GM19324 (cell line): Measurements from ENCODE around the gene R3HDM2.
"Not testable (repeated sequence)": the region's sequence is repeated elsewhere in the genome, so short reads cannot be mapped to it uniquely, and the experiment has no call there.

ENCODE experiments used
- ATAC-seq: cut with Tn5 transposase; IDR thresholded peaks from one replicate; pipeline ENCODE4 v1.9.1; 2021; ENCODE audit warnings: mild to moderate bottlenecking, moderate library complexity; ENCODE audit not compliant: unreplicated experiment, low FRiP score

Gene R3HDM2

DNA sequence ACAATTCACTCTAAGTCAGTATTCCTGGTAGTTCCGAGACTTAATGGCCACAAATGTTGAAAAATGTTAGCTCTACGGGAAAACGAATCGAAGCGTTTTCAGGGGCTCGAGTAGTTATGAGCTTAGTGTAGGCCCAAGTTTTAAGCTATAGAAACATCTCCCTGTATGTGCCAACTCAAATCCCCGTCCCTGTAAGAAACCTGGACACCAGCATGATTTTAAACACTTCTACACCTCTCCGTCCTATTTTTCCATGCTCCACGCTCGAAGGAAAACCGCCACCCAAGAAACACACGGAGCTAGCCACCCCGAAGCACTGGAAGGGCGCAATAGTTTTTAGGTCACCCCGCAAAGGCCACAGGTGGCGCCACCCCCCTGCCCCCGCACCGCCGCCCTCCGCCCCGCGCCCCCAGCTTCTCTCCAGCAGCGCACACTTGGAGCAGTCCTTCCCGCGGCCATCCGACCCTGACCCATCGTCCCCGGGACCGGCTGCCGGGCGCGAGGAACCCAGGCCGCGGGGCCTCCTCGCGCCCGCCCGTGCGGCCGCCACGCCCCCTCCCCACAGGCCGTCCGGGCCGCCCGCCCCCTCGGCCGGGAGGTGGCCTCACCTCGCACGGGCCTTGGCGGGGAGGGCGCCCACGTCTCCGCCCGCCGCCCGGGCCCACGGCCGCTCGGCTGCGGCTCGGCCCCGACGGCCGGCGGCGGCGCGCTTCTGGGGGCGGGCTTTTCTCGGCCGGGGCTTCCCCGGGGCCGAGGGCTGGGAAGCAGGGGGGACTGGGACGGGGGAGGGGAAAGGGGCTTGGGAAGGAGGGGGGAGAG, 522 bp downstream of the R3HDM2 start:
- ATAC-seq, result peak; percentile 66

DNA sequence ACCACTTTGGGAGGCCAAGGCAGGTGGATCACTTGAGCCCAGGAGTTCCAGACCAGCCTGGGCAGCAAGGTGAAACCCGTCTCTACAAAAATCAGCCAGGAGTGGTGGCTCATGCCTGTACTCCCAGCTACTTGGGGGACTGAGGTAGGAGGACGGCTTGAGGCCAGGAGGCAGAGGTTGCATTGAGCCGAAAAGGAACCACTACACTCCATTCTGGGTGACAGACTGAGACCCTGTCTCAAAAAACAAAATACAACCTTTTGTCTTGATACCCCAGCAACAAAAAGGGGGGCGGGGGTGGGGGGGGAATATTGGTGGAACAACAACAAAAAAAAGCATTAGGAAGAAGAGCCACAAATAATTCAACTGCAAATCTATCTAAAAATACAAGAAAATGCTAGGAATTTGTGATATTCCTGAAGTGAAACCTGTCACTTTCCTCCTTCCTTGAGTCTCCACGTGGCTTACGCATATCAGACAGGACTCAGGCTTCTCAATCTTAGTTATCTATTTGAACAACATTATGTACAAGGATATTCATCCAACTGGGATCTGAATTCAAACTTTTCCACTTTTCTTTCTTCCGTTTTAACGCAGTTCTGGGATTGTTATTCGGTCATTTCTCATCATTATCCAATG, 1.3 kb downstream of the R3HDM2 start:
- ATAC-seq, result no peak

DNA sequence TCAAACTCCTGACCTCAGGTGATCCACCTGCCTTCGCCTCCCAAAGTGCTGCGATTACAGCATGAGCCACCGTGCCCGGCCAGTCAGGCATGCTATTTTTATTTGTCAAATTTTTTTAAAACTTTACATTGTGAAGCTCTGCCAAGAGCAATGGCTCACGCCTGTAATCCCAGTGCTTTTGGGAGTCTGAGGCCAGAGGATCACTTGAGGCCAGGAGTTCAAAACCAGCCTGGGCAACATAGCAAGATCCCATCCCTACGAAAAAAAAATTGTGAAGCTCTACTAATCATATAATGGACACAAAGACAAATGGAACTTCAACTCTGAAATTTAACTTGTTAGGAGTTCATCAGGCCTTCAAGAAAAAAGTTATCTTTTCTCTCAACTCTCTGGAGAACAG, 1.9 kb downstream of the R3HDM2 start:
- ATAC-seq, result no peak

DNA sequence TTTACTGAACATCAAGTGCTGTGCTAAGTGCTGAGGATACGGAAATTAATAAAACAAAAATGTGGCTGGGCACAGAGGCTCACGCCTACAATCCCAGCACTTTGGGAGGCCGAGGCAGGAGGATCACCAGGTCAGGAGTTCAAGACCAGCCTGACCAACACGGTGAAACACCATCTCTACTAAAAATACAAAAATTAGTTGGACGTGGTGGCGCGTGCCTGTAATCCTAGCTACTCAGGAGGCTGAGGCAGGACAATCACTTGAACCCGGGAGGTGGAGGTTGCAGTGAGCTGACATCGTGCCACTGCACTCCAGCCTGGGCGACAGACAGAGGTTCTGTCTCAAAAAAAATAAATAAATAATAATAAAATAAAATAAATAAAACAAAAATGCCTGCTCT, 3.9 kb downstream of the R3HDM2 start:
- not testable (repeated sequence) for ATAC-seq

DNA sequence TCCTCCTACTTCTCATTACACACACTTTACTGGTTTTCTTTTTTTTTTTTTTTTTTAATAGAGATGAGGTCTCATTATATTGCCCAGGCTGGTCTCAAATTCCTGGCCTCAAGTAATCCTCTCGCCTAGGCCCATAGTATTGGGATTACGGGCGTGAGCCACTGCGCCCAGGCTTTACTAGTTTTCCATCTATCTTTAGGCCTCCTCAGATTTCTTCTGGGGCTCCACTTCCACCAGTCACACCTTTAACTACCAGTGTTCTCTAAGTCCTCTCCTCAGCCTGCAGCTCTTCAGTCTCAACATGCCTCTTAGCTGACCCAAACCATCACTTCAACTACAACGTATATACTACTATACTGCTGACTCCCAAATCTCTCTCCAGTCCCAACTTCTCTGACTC, 10.4 kb downstream of the R3HDM2 start:
- no peak for ATAC-seq

DNA sequence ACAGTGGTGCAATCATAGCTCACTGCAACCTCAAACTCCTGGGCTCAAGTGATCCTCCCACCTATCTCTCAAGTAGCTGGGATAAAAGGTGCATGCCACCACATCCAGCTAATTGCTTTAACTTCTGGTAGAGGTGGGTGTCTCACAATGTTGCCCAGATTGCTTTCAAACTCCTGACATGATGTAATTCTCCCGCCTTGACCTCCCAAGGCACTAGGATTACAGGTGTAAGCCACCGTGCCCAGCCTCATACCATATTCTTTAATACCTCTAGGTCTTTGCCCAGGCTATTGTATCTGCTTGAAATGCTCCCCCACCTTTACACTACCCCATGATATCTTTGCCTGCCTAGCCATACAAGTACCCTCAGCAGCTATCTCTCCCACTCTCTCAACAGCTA, 11.3 kb downstream of the R3HDM2 start:
- no peak for ATAC-seq

DNA sequence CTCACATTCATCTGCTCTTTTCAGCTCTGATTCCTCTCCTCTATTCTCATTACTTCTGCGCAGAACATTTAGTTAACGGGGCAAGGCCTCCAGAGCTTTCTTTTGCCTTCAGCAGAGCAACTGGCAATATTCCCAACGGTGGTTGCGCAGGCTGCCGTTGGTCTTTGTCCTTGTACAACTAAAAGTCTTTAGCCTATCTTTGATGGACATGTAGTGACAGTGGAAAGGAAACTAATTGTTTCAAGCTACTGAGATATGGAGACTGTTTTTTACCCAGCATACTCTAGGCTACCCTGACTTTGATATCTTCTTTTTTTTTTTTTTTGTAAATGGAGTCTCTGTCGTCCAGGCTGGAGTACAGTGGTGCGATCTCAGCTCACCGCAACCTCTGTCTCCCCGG, 12.6 kb downstream of the R3HDM2 start:
- ATAC-seq, result no peak

DNA sequence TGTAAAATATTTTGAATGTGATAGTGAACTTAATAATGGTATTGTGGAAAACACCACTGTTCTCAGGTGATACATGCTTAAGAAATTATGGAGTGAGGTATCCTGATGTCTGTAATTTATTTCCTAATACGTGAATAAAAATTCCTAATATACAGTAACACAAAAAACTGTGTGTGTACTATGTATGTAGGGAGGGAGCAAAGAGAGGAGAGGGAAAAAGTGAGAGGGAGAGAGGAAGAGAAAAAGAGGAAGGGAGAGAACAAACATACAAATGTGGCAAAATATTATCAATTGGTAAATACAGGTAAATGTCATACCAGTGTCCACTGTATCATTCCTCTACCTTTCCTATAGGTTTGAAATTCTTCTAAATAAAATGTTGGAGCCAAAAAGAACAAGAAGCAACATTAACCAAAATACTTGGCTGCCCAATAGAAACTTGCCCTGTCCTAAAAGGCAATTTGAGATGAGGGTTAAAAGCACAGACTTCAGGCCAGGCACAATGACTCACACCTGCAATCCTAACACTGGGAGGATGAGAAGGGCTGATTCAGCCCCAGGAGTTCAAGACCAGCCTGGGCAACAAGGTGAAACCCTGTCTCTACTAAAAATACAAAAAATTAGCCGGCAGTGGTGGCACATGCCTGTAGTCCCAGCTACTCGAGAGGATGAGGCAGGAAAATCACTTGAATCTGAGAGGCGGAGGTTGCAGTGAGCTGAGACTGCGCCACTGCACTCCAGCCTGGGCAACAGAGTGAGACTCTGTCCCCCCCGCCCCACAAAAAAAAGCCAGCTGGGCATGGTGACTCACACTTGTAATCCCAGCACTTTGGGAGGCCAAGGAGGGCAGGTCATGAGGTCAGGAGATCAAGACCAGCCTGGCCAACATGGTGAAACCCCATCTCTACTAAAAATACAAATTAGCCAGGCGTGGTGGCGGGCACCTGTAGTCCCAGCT, 14.5 kb downstream of the R3HDM2 start:
- ATAC-seq, result no peak

DNA sequence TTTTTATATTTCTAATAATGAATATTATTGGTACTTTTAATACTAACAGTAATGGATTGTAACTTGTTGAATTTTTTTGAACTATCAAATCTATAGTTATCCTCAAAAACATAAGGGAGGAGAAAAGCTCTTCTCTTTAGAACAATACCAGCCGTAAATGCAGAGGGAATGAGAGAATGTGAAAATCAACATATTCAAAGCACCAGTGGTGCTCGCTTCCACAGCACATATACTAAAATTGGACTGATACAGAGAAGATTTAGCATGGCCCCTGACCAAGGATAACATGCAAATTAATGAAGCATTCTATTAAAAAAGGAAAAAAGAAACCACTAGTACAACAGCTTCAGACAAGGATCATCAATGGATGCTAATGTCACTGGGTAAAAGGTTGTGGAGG, 15.8 kb downstream of the R3HDM2 start:
- ATAC-seq, result no peak

DNA sequence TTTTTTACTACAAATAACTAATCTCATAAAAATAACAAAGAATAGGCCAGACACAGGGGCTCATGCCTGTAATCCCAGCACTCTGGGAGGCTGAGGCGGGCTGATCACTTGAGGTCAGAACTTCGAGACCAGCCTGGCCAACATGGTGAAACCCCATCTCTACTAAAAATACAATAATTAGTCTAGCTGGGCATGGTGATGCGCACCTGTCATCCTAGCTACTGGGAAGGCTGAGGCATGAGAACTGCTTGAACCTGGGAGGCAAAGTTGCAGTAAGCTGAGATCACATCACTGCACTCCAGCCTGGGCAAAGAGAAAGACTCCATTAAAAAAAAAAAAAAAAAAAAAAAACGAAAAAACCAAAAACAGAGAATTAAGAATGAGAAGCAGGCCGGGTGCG, 16.7 kb downstream of the R3HDM2 start:
- not testable (repeated sequence) for ATAC-seq

DNA sequence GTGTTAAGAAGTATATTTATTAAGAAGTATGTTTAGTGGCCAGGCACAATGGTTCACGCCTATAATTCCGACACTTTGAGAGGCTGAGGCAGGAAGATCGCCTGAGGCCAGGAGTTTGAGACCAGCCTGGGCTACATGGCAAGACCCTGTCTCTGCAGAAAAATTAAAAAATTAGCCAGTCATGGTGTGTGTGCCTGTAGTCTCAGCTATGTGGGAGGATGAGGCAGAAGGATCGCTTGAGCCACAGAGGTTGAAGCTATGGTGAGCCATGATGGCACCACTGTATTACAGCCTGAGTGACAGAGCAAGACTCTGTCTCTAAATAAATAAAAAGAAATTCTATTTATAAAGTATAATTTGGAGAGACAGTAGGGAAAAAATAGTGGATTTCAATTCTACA, 20.3 kb downstream of the R3HDM2 start:
- ATAC-seq, result no peak

DNA sequence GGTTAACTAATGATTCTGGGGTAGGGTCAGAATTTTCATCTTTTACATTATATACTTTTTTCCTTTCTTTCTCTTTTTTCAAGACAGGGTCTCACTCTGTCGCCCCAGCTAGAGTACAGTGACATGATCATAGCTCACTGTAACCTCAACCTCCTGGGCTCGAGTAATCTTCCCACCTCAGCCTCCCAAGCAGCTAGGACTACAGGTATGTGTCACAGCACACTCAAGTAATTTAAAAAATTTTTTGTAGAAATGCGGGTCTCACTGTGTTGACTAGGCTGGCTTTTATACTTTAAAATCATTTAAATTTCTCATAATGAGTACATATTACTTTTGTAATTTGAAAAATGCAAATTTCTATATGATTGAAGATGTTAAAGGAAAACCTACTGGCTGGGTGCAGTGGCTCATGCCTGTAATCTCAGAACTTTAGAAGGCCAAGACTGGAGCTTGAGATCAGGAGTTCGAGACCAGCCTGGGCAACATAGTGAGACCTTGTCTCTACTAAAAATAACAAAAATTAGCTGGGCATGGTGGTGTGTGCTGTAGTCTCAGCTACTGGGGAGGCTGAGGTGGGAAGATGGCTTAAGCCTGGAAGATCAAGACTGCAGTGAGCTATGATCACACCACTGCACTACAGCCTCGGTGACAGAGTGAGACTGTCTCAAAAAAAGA, 25.7 kb downstream of the R3HDM2 start:
- no peak for ATAC-seq

DNA sequence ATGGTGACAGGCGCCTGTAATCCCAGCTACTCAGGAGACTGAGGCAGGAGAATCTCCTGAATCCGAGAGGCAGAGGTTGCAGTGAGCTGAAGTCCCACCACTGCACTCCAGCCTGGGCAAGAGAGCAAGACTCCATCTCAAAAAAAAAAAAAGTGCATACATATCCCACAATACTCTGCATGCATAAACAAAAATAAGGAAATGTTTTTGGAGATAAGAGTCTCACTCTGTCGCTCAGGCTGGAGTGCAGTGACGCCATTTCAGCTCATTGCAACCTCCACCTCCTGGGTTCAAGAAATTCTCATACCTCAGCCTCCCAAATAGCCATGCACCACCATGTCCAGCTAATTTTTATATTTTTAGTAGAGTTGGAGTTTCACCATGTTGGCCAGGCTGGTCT, 28.7 kb downstream of the R3HDM2 start:
- ATAC-seq, result not testable (repeated sequence)

DNA sequence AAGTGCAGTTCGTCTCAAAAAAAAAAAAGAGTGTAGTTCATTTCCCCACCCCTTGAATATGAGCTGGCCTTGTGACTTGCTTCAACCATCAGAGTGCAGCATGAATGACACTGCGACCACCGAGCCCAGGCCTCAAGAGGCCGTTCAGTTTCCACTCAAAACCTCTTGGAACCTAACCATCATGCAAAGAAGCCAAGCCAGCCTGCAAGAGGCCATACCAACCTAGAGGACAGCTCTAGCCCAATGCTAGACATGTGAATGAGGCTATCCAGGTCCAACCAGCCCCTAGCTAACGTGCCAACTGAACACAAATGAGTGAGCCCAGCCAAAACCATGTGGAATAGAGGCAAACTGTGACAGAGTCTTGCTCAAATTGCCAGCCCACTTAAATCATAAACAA, 29.7 kb downstream of the R3HDM2 start:
- no peak for ATAC-seq

DNA sequence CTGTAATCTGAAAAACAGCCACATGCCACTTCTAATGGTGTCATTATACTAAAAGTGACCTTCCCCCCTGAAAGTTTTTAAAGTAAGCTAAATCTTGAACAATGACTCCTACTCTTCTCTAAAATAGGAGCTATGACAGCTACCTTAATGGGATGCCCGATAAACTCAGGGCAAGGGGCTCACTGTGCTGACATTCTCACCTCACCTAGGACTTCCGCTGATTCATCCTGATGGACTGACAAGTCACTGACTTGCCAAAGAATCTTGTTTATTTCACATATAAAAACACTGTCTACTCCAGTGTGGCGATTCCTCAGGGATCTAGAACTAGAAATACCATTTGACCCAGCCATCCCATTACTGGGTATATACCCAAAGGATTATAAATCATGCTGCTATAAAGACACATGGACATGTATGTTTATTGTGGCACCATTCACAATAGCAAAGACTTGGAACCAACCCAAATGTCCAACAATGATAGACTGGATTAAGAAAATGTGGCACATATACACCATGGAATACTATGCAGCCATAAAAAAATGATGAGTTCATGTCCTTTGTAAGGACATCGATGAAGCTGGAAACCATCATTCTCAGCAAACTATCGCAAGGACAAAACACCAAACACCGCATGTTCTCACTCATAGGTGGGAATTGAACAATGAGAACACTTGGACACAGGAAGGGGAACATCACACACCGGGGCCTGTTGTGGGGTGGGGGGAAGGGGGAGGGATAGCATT, 31.0 kb downstream of the R3HDM2 start:
- ATAC-seq, result not testable (repeated sequence)

DNA sequence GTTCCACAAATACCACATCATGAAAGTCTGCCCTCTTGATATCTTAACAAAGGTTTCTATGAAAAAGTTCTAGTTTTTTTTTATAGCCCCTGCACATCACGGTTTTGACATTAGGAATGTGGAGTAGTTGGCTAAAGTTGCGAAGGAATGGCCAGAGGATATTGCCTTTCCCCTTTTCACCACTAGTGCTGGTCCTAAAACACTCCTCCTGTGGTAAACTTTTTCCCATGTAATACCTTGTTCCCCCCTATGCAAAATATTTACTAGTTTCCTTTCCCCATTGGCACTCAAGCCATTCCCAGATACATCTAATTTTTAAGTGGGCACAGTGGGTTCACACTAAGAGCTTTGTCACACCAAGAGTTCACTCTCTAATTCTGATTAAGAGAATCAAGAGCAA, 33.4 kb downstream of the R3HDM2 start:
- ATAC-seq, result no peak

DNA sequence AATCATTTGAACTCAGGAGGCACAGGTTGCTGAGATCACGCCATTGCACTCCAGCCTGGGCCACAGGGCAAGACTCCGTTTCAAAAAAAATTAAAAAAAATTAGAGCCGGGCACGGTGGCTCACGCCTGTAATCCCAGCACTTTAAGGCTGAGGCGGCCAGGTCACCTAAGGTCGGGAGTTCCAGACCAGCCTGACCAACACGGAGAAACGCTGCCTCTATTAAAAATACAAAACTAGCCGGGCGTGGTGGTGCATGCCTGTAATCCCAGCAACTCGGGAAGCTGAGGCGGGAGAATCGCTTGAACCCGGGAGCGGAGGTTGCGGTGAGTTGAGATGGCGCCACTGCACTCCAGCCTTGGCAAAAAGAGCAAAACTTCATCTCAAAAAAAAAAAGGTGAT, 35.7 kb downstream of the R3HDM2 start:
- no peak for ATAC-seq

DNA sequence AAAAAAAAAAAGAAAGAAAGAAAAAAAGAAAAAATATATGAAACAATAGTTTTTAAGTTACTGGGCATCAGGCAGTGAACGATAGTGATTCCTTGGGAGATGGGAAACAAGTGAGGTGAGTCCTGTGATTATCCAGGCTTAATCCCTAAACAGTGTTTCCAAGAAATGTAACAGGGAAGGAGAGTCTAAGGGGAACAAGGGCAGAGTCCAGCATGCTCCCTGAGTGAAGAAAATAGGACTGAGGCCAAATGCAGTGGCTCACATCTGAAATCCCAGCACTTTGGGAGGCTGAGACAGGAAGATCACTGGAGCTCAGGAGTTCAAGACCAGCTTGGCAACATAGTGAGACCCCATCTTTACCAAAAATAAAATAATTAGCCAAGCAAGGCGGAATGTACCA, 40.7 kb downstream of the R3HDM2 start:
- ATAC-seq, result no peak

DNA sequence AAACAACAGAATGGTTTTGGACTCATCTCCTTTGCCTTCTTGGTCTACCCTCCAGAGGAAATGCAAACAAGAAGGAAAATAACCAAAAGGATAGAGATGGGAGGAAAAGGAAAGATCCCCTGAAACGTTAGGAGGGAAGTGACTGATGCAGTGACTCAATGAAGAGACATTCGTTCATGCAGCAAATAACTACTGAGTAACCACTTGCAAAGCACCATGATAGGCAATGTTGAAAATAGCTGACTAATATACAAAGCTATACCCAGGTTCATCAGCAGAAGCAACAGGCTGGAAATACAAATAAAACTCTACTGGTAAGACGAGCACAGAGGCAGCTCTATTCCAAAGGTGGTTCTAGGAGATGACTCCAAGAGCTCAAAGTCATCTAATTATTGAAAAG, 41.8 kb downstream of the R3HDM2 start:
- no peak for ATAC-seq

DNA sequence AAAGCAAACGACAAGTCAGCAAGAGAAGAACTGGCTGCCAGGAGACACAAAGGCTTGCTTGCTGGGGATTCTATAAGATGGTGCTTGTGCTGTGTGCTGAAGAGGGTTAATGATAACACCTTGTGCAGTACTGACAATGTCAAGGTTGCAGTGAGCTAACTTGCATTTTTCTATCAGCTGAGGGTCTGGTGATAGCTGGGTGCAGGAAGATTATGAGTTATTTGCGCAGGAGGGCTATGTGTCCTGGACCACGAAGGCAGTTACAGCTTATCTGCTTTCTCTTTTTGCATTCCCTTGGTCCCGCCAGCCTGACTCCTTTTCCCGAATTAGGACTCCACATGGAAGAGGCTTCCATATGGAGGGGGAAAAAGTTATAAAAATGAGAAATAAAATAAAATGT, 42.4 kb downstream of the R3HDM2 start:
- ATAC-seq, result no peak
